Gastrocnemius medialis (tissue), 4 donors: Measurements from ENCODE around the gene ZNF180.

Source experiments
- POLR2A ChIP-seq, 2 donors: fragments of 450-650 bp; IDR thresholded peaks; one replicate each; pipeline ENCODE4 v1.6.1; 2017; ENCODE audit warnings: antibody characterized with exemption in 2 of 2, mild to moderate bottlenecking in 2 of 2, moderate library complexity in 2 of 2
- TF ChIP-seq, protein P1 (sequence below), 5 experiments: fragments of 450-650 bp in 3 of 5; fragments of 200-600 bp in 2 of 5; sonication (generic) in 2 of 5; IDR thresholded peaks in 4 of 5; conservative IDR thresholded peaks in 1 of 5; 1 replicate in 4 of 5; 2 replicates in 1 of 5; pipeline ENCODE4 v1.5.1; 2016 to 2019; ENCODE audit warnings: antibody characterized with exemption in 5 of 5, mild to moderate bottlenecking in 3 of 5, moderate library complexity in 3 of 5

DNA sequence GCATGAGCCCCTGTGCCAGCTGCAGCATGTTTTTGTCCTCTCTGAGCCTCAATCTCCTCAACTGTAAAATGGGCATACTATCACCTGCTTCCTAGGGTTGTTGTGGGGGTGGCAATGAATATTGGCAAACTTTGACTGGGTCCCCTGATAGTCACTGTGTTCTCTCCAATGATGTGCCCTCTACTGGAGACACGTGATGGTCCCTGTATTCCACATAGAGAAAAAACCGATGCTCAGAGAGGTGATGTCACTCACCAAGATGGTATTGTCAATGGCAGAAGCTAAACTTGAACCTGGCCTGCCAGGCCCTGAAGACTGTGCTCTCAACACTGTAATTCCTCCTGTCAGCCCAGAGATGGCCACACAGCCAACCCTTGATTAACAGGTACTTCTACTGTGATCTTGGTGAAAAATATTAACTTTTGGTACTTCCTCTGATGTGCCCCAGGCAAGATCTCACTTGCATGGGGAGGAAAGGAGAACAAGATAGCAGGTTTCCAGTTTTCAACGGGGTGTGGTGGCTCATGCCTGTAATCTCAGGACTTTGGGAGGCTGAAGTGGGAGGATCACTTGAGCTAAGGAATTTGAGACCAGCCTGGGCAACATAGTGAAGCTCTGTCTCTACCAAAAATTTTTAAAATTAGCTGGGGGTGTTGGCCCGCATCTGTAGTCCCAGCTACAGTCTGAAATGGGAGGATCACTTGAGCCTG, 25.6 kb upstream of the ZNF180 start:
- TF ChIP-seq, protein P1, sequence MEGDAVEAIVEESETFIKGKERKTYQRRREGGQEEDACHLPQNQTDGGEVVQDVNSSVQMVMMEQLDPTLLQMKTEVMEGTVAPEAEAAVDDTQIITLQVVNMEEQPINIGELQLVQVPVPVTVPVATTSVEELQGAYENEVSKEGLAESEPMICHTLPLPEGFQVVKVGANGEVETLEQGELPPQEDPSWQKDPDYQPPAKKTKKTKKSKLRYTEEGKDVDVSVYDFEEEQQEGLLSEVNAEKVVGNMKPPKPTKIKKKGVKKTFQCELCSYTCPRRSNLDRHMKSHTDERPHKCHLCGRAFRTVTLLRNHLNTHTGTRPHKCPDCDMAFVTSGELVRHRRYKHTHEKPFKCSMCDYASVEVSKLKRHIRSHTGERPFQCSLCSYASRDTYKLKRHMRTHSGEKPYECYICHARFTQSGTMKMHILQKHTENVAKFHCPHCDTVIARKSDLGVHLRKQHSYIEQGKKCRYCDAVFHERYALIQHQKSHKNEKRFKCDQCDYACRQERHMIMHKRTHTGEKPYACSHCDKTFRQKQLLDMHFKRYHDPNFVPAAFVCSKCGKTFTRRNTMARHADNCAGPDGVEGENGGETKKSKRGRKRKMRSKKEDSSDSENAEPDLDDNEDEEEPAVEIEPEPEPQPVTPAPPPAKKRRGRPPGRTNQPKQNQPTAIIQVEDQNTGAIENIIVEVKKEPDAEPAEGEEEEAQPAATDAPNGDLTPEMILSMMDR (IDR thresholded peaks at IDR 0.05 in 4 of 5, conservative IDR thresholded peaks at IDR 0.05 in 1 of 5) = no peak
- no peak for TF ChIP-seq POLR2A (IDR thresholded peaks at IDR 0.05)
